ENCODE results near the gene UGT1A9.

UGT1A9 gene

GRCh38 chr2:233764264-233764663 is 92.6 kb downstream of the UGT1A9 start:
- DNase-seq, result peak in 1 of 2 donors; percentile 1

DNA sequence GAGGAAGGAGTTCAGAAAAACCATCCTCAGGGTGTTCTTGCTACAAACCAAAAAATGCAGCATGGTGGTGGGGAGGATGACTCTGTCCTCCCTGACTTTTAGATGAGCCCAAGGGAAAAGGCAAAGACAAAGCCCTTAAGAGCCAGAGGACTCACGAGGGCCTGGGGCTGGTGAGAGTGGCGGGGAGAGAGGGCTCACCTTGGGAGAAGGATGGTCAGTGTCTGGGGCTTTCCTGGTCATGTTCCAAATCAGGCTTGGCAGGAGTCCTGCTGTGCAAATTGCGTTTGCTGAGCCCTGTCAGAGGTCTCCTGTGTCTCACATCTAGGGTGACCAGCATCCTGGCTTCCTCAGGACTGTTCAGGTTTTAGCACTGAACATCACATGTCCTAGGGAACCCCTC is 93.1 kb downstream of the UGT1A9 start:
- DNase-seq, result no peak

GRCh38 chr2:233766416-233766815 is 94.7 kb downstream of the UGT1A9 start:
- DNase-seq, result no peak

DNA sequence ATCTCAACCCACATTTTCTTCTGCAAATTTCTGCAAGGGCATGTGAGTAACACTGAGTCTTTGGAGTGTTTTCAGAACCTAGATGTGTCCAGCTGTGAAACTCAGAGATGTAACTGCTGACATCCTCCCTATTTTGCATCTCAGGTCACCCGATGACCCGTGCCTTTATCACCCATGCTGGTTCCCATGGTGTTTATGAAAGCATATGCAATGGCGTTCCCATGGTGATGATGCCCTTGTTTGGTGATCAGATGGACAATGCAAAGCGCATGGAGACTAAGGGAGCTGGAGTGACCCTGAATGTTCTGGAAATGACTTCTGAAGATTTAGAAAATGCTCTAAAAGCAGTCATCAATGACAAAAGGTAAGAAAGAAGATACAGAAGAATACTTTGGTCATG is 96.4 kb downstream of the UGT1A9 start:
- no peak for DNase-seq

GRCh38 chr2:233769260-233769659 is 97.6 kb downstream of the UGT1A9 start:
- no peak for DNase-seq

- no peak for DNase-seq
These were observed 100.5 kb downstream of the UGT1A9 start for GRCh38 chr2:233772153-233772552.

GRCh38 chr2:233772583-233772982 is 100.9 kb downstream of the UGT1A9 start:
- DNase-seq, result no peak

- DNase-seq, result no peak
These were observed 102.2 kb downstream of the UGT1A9 start for GRCh38 chr2:233773854-233774253.

DNA sequence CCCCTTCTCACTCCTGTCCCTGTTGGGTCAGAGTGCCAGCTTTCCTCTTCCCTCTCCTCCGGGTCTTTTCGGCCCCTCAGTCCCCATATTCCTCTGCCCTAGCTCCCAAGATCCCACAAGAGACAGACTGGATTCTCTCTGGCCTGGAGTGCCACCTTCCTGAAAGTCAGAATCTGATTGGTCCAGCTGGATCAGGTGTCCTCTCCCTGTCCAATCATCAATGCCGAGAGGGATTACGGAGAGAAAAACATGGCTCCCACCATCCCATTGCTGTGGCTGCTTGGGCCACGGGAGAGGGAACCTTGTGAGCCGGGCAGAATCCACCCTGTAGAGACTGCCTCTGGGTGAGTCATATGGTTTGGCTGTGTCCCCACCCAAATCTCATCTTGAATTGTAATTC is 103.7 kb downstream of the UGT1A9 start:
- DNase-seq, result no peak

- no peak for DNase-seq
These were observed 106.3 kb downstream of the UGT1A9 start, which contains the start of gene MROH2A for GRCh38 chr2:233778030-233778429. MROH2A (plus strand) TSS chr2:233778330; CDS start chr2:233779359, 1,029 bp downstream.

- DNase-seq, result no peak
These were observed 108.0 kb downstream of the UGT1A9 start for GRCh38 chr2:233779722-233780121.

DNA sequence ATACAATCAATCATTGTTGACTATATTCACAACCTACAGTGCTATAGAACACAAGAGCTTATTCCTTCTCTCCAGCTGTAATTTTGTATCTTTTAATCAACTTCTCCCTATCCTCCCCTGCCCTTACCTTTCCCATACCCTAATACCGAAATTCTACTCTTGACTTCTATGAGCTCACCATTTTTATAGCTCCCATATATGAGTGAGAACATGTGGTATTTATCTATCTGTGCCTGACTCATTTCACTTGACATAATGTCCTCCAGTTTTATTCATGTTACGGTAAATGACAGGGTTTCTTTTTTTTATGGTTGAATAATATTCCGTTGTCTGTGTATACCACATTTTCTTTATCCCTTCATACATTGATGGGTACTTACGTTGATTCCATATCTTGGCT is 109.1 kb downstream of the UGT1A9 start:
- DNase-seq, result no peak

- DNase-seq, result no peak
These were observed 117.9 kb downstream of the UGT1A9 start for GRCh38 chr2:233789554-233789953.

DNA sequence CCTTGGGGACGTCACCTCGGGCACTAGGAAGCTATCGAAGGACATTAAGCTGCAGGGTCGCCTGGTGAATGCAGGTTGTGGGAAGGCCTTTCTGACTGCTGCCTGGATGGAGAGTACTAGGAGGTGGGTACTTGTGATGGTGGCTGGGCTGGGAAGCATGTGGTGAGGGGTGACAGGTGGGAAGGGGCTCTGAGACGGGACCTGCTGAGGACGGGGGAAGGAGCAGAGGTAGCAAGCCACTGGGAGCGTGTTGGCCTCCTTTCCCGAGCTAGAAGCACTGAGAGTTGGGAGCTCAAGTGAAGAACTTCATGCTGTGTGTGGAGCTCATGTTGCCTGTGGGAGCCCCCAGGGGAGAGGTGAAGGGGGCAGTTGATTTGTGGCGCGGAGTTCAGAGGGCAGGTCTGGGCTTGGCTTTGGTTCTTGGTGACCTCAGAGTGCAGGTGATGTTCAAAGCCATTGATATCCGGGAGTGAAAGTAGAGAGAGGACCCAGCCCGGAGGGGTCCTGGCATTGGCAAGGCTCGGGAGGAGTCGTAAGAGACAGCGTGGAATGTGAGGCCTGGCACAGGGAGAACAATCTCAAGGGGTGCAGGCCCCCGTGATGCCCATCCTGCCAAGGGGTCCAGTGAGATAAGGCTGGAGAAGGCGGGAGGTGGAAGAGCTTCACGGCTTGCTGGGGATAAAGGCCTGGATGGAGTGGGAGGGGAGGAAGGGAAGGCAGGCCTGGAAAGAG is 119.6 kb downstream of the UGT1A9 start:
- no peak for DNase-seq

DNA sequence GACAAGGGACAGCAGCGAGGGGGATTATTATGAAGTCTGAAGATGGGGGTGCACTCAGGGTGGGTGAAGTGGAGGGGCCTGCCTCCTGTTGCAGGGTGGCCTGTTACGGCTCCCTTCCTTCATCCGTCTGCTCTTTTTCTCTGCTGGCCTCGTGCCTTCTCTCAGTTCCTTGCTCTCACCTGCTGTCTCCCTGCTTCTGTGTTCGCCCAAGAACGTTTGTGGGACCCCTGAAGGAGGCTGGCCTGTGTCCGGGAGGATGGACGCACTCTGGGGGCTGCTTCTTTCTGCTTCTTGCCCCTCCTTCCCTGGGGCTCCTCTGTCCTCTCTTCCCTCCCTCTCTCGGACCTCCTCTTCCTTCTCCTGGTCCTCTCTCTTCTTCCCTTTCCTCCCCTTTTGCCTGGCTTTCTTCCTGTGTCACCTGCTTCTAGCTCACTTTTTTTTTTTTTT is 120.2 kb downstream of the UGT1A9 start:
- DNase-seq, result no peak

GRCh38 chr2:233792720-233793119 is 121.0 kb downstream of the UGT1A9 start:
- DNase-seq, result no peak

DNA sequence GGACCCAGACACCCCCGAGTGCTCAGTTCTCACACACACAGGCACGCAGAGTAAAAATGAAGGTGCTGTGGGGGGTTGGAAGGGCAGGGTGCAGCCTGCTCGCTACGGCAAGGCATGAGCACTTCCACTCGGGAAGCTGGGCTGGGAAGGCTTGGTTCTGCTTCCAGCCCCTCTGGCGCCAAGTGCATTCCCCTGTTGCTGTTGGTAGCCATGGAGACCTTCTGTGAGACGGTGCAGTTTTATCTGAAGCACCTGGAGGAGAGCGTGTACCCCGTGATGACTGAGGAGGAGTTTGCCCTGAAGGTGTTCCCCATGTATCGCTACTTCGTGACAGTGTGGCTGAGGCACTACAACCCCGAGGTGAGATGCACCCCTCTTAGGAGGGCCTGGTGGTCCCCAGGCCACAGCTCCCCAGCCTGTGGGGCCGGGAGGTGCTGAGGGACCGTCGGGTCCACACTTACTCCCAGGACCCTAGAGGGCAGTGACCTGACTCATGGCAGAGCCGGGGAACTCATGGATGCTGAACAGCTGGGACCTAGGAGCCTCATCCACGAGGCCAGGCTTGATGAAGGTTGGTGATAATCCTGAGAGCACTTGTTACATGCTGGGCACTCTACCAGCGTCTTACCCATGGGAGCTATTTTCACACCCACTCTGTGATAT is 121.9 kb downstream of the UGT1A9 start:
- DNase-seq, result no peak

GRCh38 chr2:233794128-233794658 is 122.5 kb downstream of the UGT1A9 start:
- no peak for DNase-seq

- no peak for DNase-seq
These were observed 124.1 kb downstream of the UGT1A9 start for GRCh38 chr2:233795735-233796171.

DNA sequence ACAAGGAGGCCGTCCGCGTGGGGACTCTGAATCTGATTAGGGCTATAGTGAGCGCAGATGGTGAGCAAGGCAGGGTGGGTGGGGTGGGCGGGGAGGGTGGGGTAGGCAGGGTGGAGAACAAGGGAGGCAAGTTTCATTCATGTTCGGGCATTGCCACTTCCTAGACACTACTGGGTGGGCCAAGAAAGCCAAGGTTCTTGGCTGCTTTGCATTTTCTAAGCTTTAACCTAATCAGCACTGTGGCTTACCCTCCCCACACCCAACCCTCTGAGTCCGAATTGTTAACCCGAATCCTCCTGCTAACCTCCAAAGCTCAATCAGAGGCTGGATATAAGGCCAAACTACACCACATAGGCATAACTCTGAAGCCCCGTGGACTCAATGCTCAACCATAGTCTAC is 124.6 kb downstream of the UGT1A9 start:
- DNase-seq, result no peak

- DNase-seq, result no peak
These were observed 126.8 kb downstream of the UGT1A9 start for GRCh38 chr2:233798335-233799086.

- no peak for DNase-seq
These were observed 127.5 kb downstream of the UGT1A9 start for GRCh38 chr2:233799087-233799665.

DNA sequence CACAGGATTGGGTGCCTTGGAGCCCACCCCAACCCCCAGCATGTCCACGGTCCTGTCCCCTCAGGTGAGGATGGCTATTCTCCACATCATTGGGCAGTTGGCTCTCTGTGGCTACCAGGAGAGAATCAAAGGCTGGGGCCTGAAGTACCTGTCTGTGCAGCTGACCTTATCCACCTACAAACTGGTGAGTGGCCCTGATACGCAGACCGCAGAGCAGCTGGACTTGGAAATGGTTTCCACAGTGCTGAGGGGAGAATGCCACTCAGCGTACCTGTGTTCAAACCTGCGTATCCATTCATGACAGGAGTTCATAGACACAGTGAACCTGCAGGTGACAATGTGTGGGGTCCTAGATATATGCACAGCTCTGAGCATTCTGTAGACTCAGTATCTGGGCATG is 128.0 kb downstream of the UGT1A9 start:
- no peak for DNase-seq
